Fibroblast of skin of left biceps (primary cell): ENCODE data around the gene CCSER2.
"Not testable (repeated sequence)": the region's sequence is repeated elsewhere in the genome, so short reads cannot be mapped to it uniquely, and the experiment has no call there.

ENCODE experiments used
- DNase-seq, 2 experiments: peaks; one replicate each; pipeline ENCODE4 v3.0.0-alpha.2; 2013; ENCODE audit warnings: low read depth in 2 of 2

CCSER2 gene

DNA sequence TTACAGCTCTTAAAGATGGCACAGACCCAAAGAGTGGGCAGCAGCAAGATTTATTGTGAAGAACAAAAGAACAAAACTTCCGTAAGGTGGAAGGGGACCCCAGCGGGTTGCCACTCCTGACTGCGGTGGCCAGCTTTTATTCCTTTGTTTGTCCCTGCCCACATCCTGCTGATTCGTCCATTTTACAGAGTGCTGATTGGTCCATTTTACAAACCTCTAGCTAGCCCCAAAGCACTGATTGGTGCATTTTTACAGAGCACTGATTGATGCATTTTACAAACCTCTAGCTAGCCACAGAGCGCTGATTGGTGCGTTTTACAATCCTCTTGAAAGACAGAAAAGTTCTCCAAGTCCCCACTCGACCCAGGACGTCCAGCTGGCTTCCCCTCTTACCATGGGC is 16.8 kb upstream of the CCSER2 start:
- DNase-seq: no peak

- no peak for DNase-seq
Observed at GRCh38 chr10:84312816-84313215, 15.6 kb upstream of the CCSER2 start.

DNA sequence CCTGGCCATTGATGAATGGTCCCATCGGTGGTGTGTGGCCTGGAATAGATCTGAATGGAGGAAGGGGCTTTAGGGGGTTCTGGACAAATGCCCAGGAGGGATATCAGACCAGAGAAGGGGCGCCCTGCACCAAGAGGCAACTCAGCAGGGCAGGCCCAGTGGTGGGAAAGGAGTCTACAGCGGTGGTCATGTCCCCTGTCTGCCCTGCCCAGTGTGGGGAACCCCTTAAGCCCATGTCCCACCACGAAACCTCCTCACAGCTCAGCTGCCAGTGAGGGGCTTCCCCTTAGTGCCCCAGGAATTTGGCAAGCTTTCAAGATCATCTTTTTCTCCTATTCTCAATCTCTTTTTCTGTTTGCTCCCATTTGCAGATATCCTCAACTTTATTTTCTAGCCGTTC is 14.1 kb upstream of the CCSER2 start:
- DNase-seq: no peak

DNA sequence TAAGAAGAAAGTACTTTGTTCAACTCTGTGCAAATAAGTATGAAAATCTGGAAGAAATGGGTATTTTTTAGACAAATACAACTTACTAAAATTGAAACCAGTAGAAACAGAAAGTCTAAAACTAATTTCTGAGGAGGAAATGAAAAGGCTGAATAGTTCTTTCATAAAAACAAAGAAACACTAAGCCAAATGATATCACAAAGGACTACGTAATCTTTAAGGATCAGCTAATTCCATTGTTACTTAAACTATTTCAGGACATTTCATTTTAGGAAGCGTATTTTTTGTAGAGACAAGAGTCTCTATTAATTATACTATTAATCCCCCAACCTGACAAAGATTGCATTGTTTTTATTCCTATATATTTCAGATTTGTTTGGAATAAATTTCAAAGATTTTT is 11.2 kb upstream of the CCSER2 start:
- DNase-seq: no peak

DNA sequence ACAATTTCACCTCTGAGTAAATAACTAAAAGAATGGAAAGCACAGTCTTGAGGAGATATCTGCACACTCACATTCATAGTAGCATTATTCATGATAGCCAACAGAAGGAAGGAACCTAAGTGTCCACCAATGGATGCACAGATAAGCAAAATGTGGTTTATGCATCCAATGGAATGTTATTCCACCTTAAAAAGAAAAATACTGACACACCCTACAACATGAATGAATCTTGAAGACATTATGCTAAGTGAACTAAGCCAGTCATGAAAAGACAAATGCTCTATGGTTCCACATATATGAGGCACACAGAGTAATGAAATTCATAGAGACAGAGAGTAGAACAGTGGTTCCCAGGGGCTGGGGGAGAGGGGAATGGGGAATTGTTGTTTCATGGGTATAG is 6.5 kb upstream of the CCSER2 start:
- DNase-seq: no peak

DNA sequence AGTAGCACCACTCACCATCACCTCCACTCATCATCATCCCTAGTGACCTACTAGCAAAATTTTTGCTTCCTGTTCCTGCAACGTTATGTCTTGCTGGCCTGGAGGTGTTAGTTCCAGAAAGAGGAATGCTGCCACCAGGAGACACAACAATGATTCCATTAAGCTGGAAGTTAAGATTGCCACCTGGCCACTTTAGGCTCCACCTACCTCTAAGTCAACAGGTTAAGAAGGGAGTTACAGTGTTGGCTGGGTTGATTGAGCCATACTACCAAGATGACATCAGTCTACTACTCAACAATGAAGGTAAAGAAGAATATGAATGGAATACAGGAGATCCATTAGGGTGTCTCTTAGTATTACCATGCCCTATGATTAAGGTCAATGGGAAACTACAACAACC is 4.8 kb upstream of the CCSER2 start:
- not testable (repeated sequence) for DNase-seq

- not testable (repeated sequence) for DNase-seq
Observed at GRCh38 chr10:84326995-84327394, 1.4 kb upstream of the CCSER2 start.

GRCh38 chr10:84329196-84329611 is 815 bp downstream of the CCSER2 start:
- no peak for DNase-seq

DNA sequence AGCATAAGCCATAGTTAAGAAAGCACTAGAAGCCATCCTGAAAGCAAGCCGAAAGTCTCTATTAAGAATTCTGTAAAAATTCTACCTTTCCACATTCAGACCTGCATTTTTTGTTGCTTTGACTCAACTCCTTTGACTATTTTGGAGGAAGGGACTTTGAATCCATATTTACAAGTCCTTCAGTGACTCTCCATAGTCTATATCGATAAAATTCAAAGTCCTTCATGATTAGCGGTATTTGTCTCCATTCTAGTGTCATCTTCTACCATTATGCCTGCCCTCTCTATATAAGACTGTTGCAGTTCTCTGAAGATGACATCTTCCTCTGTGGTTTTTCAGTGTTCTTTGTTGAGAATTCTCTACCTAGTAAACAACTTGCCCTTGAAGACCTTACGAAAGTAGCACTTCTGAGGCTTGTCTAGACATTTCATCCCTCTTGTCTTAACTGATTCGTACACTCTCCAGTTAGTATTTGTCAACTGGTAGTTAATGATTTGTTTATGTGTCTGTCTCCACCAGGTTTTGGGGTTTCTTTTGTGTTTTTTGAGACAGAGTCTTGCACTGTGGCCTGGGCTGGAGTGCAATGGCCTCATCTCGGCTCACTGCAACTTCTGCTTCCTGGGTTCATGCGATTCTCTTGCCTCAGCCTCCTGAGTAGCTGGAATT is 1.7 kb downstream of the CCSER2 start:
- DNase-seq: no peak

DNA sequence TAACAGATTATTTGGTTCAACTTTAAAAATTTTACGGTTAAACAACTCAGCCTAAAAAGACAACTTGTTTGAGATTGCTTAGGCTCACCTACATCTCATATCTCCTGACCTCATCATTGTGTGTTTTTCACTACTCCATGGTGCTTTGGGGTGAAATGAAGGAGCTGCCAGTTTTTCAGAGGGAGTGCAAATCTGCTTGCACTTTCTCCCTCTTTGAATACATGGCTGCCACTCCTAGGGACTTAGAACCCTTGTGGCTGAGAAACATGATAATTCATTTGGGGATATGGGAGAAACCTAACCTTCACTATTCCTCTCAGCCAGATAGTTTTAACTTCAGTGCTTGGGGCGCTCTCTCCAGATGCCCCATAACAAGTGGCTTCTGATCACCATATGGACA is 2.7 kb downstream of the CCSER2 start:
- no peak for DNase-seq

- DNase-seq: no peak
Observed at GRCh38 chr10:84333864-84334451, 5.6 kb downstream of the CCSER2 start.

GRCh38 chr10:84334811-84335210 is 6.4 kb downstream of the CCSER2 start:
- no peak for DNase-seq

DNA sequence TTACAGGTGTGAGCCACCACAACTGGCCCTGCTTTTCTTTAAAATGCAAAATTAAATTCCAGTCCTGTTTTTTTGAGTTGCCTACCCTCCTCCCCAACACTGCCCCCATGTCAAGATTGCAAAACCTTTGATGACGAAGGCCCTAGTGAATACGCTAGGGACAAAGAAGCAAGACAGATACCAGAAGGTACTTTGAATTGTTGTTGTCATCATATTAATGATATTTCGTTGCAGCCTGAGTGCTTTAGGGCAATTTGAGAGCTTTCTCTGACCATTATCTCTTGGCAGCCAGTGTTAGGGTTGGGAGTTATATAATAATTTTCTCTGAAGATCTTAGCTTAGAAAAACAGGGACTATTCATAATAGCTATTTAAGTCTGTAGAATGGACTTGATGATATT is 7.1 kb downstream of the CCSER2 start:
- no peak for DNase-seq

DNA sequence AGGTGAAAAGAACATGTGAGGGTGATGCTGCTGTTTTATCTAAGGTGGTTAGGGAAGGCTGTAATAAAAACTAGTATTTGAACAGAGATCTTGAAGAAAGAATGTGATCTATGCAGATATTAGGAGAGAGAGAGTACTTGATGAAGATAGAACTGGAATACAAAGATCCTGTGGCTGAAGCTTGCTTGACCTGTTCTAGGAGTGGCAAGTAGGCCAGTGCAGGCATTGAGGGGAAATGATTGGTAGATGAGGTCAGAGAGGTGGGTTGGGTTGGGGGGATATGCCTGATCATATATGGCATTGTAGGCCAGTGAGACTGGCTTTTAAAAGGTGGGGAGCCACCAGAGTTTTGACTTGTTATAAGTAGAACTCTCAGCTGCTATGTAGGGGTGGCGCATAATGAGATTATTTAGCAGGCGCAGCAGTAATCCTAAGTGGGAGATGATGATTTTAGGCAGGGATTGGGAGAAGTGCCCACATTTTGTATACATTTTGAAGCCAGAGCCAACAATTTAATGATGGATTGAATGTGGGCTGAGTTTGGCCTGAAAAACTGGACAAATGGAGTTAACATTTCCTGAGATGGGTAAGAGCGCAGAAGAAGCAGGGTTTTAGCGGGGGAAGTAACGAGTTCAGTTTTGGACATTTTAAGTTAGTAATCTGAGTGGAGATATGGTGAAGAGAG is 8.2 kb downstream of the CCSER2 start:
- no peak for DNase-seq

DNA sequence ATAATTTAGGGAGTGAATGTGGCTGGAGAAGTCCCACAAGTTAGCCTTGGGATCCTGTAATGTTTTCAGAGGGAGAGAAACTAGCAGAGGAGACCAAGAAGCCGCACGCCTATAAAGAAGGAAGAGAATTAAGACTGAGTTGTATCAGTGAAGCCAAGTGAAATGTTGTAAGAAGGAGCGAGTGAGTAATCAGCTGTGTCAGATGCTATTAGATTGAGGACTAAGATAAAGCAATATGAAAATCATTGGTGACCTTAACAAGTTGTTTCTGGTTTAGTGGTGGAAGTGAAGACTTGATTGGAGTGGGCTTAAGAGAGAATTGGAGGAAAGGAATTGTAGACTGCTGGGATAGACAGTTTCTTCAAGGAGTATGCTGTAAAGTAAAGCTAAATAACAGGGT is 8.8 kb downstream of the CCSER2 start:
- no peak for DNase-seq

GRCh38 chr10:84339025-84339424 is 10.6 kb downstream of the CCSER2 start:
- DNase-seq: no peak

GRCh38 chr10:84340187-84340586 is 11.8 kb downstream of the CCSER2 start:
- no peak for DNase-seq

- DNase-seq: no peak
Observed at GRCh38 chr10:84340632-84341537, 12.5 kb downstream of the CCSER2 start.

- DNase-seq: no peak
Observed at GRCh38 chr10:84341538-84341856, 13.1 kb downstream of the CCSER2 start.

GRCh38 chr10:84341983-84342382 is 13.6 kb downstream of the CCSER2 start:
- no peak for DNase-seq

DNA sequence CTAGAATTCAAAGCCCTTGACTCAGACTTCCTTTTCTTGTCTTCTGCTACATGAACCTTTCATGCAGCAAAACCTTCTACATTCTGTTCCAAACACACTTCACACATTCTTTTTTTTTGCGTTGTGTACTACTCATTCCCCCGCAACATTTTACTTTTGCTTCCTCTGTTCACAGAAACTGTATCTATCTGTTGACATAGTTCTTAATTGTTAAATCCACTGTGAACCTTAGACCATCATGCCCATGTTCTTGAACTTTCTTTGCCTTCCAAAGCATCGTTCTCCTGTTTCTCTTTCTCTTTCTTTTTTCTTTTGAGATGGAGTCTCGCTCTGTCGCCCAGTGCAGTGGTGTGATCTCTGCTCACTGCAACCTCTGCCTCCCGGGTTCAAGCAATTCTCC is 14.2 kb downstream of the CCSER2 start:
- no peak for DNase-seq

DNA sequence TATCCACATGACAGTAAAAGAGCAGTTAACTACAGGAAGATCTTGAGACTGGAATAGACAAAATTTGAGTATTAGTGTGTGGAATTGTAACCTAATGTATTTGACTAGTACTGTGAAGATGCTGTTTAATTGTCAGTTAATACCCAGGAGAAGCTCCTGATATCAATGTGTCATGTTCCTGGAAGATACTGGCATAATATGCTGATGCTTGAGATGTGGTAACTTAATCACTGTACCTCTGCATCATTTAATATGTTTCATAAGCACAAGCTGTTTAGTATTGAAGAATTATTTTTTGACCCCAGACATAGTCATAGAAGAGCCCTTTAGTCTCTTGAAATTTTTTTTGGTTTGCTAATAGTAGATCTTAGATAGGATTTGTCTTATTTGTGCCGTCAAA is 15.4 kb downstream of the CCSER2 start:
- DNase-seq: no peak
